Dermis microvascular lymphatic vessel endothelial cell (primary cell): ENCODE data around the gene PYCR2. TPM values are rescaled to one million over a fixed set of nuclear protein-coding genes. Genes with fewer than 3 reads are reported as not detected.
A peak's percentile ranks its signal among the peaks of the same experiment; 100 is the strongest.

ENCODE experiments used
- DNase-seq, 2 donors: peaks; one replicate each; pipeline versions ENCODE4 v3.0.0 to v3.0.0-alpha.2; 2010; ENCODE audit warnings: low read depth in 2 of 2
- total RNA-seq: library from RNA; depleted of rRNA; stranded (reverse); fragments of >200 nt; gene quantifications from 2 replicates; pipeline ENCODE4 v1.2.1, GENCODE V29; 2014

PYCR2 gene
- total RNA-seq, 1 donor from 2014 or later = 23.0 TPM

DNA sequence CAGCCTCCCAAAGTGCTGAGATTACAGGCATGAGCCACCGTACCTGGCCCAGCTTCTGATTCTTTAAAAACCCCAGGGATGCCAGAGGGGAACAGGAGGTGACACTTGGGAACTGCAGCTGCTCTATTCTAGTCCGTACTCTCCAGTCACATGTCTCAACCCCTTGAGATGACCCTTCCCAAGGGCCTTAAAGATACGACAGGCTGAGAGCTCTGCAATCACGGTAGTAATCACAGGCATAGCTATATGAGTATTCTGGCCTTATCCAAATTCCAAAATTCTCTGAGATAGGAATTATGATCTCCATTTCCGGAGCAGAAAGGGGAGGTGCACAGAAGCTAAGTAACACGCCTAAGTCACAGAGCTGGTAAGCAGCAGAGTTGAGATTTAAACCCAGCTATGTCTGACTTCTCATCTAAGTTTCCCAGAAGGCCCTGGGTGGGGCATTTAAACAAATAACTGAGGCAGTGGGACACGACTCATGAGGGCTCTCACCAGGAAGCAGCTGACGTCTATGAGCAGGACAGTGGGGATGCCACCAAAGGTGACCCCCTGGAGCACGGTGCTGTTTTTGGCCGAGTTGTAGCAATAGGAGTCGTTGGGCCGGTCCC, 47.0 kb downstream of the PYCR2 start:
- DNase-seq = no peak

DNA sequence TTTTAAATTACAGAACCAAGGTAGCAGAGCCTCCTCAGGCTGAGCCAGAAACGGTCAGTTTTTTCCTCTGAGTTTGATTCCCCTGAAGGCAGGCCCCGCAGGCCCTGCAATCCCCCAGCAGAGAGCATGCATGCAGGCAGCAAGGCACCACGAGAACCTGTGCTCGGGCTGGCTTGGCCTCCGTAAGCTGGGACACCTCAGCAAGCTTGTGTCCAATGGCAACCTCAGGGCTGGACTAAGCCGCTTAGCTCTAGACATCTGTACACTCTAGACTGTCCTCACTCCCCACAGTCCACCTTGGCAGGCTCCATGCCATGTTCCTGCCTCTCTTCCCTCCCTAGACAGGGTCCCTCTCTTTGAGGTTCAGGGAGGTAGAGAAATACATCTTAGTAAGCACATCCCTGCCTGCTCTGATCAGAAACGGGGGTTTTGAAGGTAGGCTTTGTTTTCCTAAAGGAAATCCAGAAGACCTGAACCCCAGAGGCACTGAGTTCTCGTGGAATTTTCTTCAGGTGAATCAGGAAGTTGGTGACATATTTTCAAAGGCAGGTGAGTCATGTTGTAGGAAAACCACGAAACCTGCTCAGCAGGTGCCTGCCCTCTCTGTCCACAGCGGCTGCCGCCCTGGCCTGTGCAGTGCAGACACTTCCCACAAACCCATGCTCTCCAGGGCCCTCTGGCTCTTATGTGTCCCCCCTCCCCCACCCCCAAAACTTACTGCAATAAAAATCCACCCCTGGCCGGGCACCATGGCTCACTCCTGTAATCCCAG, 48.8 kb downstream of the PYCR2 start:
- DNase-seq = no peak

DNA sequence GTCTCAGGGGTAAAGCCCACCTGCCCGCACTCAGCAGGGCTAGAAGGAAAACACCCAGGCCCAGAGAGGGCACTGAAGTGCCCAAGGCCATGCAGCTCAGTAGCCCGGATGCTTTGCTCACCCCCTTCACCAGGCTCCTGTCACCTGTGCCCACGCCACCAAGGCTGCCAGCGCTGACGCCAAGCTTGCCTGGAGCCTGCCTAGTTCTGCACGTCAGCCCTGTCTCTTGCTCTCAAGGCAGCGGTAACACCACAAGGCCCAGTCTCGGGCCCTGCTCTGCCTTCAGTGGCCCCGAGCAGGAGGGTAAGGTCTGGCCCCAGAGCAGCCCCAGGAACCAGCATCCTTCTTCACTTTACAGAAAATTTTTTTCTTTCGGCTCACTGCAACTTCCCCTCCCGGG, 49.6 kb downstream of the PYCR2 start:
- no peak for DNase-seq

GRCh38 chr1:225873281-225873850, 50.7 kb downstream of the PYCR2 start:
- no peak for DNase-seq

- no peak for DNase-seq
Measured at GRCh38 chr1:225872075-225872430, 52.0 kb downstream of the PYCR2 start.

DNA sequence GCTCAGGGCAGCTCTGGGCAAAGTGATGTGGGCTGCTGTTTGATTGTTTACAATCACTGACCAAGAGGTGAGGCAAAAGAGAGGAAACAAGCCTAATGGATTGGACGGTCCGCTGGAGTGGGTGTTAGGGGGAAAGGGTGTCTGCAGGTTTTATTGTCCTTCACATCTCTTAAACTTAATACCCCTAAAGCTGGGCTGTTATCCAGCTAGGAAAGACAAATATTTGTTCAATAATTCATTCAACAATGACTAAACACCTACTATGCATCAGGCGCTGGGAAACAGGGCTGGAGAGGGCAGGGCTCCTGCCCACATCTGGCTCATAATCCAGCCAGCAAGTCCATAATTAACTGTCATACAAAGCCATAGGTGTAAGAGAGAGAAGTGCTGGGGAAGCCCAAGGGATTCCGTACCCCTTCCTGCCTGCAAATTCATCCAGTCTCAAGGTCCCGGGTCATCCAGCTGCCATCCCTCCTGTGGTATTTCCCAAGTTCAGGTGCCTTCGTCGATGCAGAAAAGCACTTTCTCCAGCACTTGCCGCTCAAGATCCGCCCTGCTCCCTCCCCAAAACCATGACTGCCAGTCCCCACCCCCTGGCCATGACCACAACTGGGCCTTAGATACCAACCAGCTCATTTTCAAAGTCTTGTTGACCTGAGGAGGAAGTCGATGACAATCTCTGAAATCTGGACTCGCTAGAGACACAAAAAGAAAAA, 52.5 kb downstream of the PYCR2 start:
- DNase-seq = peak in 1 of 2 donors; percentile 38

DNA sequence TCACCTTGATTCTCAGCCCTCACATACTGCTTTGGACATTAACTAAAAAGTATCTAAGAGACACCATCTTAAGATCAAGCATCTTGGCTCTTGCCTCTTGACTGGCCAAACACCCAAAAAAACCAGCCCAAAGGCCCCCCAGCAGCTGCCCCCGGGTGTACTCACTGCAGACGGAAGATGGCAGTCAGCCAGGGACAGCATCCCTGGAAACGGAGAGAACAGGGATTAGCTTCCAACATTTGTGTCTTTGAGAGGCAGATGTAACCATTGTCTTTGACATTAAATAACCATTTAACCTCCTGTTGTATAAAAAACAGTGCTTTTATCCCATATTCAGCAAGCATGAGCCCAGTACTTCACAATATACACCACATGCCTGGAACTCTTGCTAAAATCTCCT, 53.1 kb downstream of the PYCR2 start:
- DNase-seq = no peak

Other genes with a start within 250 kb of the PYCR2 start
- 170 and 199 TPM in 2 replicates for gene SRP9, start 146.4 kb downstream of the PYCR2 start, total RNA-seq
- gene EPHX1, start 114.1 kb downstream of the PYCR2 start, total RNA-seq = 35.6 and 82.8 TPM in 2 replicates
- gene TMEM63A, start 41.9 kb downstream of the PYCR2 start, total RNA-seq = 3.6 and 6.4 TPM in 2 replicates
- not detected in 2 replicates for gene LEFTY1, start 35.1 kb downstream of the PYCR2 start, total RNA-seq
- gene LEFTY2, start 17.0 kb upstream of the PYCR2 start, total RNA-seq = not detected in 2 replicates
- 19.4 and 28.6 TPM in 2 replicates for gene SDE2, start 75.1 kb upstream of the PYCR2 start, total RNA-seq
- gene H3-3A, start 138.5 kb upstream of the PYCR2 start, total RNA-seq = 183 and 315 TPM in 2 replicates